Measurements from ENCODE around the gene ETS1.

ETS1 gene

DNA sequence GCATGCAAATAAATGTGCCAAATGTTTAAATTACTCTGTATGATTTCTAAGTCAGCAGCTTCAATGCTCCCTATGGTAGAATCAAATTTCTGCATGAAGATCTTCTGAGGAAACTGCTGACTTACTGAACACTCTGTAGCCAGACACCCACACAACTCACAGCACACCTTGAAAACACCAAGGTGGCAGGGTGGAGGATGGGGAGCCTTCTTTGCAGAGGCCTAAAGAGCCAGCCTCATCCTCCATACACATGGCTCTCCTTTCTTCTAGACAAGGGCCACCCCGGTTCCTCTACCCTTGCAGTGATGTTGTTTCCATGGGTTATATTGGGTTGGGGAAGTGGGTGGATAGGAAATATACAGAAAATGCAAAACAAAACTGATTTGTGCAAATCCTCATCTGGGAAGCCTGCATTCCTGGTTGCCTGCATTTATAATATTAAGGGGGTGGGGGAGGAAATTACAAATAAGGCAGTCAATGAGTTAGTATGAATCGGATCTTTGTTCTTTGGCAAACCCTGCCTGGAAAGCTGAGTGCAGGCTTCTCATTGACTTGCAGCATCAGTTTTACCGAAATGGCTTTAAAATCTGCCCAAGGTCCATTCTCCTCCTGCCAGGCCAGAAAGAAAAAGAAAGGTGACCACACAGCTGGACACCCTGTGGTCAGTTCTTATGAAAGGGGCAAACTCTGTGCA is 15.8 kb upstream of the ETS1 start:
- no peak overlapping the region for H3K4me3 ChIP-seq (ENCODE audit: low read length)
- H3K4me1 ChIP-seq (ENCODE audit: insufficient read depth, low read length) = peaks cover 7% of the 10 kb centered on the region; the same call in 1 of the 2 replicates
- no peak overlapping the region for H3K9ac ChIP-seq (ENCODE audit: low read depth, low read length)
- H3K27me3 ChIP-seq (ENCODE audit: insufficient read depth, low read length) = 0 out of 2 replicates have a peak, but pooled peaks cover 2% of the 10 kb centered on the region
- WGBS = 92% methylated on average over 3 of the region's 3 CpGs
- H3K9me3 ChIP-seq (ENCODE audit: insufficient read depth, low read depth, low read length) = no peaks in the 10 kb centered on the region
- no peak overlapping the region for H3K27ac ChIP-seq (ENCODE audit: low read depth, low read length)
- H3K36me3 ChIP-seq (ENCODE audit: insufficient read depth, low read length) = no peaks in the 10 kb centered on the region

DNA sequence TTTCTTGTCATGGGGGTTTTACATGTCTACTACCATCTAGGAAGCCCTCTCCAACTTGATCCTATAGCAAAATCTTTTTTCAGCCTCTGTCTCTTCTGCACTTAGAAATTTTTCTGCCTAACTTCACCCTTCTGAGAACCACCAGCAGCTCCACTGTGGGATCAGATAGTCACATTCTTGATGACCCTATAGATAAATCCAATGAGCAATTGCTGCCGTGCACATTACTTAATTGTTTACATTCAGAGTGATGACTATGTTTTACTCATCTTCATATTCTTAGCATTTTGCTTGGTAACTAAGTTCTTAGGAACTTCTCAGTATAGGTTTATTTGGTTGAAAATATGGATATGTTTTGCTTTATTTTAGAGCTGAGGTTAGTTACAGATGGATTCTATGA is 12.4 kb upstream of the ETS1 start:
- Histone ChIP-seq H3K9ac (ENCODE audit: low read depth, low read length) (no peak overlapping the region), H3K4me3 (ENCODE audit: low read length) (no peak overlapping the region)
- 100% methylated on average over 1 of the region's 1 CpG for WGBS

DNA sequence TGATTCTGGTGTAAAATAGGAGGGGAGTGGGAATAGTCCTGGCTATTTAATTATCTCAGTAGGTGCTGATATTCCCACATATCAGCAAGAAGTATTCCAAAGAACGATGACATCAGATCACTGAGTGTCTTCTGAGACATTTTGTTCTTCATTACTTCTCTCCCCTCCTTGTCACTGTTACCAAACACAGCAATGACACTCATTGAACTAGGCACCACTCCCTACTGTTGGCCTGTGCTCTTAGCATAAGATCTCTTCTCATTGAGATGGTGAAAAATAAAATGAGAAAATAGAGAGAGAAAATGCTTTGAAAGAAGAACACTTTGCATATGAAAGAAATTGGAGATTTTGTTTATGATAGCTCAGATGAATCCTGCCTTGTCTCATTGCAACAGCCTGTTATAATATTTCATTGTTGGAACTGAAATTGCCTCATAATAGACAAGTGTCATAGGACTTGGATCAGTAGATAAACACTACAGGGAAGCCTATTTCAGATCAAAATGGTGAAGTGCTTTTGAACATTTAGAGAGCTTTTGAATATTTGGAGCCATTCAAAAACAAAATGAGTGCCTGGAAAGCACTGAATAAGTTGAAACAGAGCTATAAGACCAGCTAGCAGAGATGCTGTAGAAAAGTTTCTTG is 11.3 kb upstream of the ETS1 start:
- H3K36me3 ChIP-seq (ENCODE audit: insufficient read depth, low read length) = no peaks in the 10 kb centered on the region
- no peak overlapping the region for H3K9ac ChIP-seq (ENCODE audit: low read depth, low read length)
- H3K4me1 ChIP-seq (ENCODE audit: insufficient read depth, low read length) = peaks cover 31% of the 10 kb centered on the region
- H3K27ac ChIP-seq (ENCODE audit: low read depth, low read length) = no peak overlapping the region
- 76% methylated on average over 1 of the region's 1 CpG for WGBS
- no peaks in the 10 kb centered on the region for H3K27me3 ChIP-seq (ENCODE audit: insufficient read depth, low read length)
- H3K9me3 ChIP-seq (ENCODE audit: insufficient read depth, low read depth, low read length) = no peaks in the 10 kb centered on the region
- H3K4me3 ChIP-seq (ENCODE audit: low read length) = no peak overlapping the region

More for the DNA sequence above, 12.4 kb upstream of the ETS1 start:
- H3K27ac ChIP-seq (ENCODE audit: low read depth, low read length) = no peak overlapping the region
- H3K36me3 ChIP-seq (ENCODE audit: insufficient read depth, low read length) = no peaks in the 10 kb centered on the region
- no peaks in the 10 kb centered on the region for H3K27me3 ChIP-seq (ENCODE audit: insufficient read depth, low read length)
- H3K9me3 ChIP-seq (ENCODE audit: insufficient read depth, low read depth, low read length) = no peaks in the 10 kb centered on the region
- peaks cover 22% of the 10 kb centered on the region for H3K4me1 ChIP-seq (ENCODE audit: insufficient read depth, low read length)

DNA sequence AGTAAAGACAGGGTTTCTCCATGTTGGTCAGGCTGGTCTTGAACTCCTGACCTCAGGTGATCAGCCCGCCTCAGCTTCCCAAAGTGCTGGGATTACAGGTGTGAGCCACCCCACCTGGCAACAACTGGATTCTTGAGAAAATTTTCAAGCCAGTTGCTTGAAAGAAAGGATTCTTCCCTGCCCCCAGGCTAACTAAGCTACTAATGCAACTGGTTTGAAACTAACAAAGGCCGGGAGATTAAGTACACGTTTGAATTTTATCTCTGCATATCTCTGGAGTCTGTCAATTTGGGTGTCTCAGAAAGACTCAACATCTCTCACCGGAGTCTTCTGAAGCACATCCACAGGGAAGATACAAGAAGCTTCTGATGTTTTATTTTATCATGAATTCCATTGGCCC is 10.7 kb upstream of the ETS1 start:
- H3K36me3 ChIP-seq (ENCODE audit: insufficient read depth, low read length) = no peaks in the 10 kb centered on the region
- H3K27ac ChIP-seq (ENCODE audit: low read depth, low read length) = no peak overlapping the region
- 69% methylated on average over 4 of the region's 4 CpGs for WGBS
- no peaks in the 10 kb centered on the region for H3K27me3 ChIP-seq (ENCODE audit: insufficient read depth, low read length)
- no peak overlapping the region for H3K4me3 ChIP-seq (ENCODE audit: low read length)
- H3K9ac ChIP-seq (ENCODE audit: low read depth, low read length) = no peak overlapping the region
- peaks cover 36% of the 10 kb centered on the region for H3K4me1 ChIP-seq (ENCODE audit: insufficient read depth, low read length)
- H3K9me3 ChIP-seq (ENCODE audit: insufficient read depth, low read depth, low read length) = no peaks in the 10 kb centered on the region

DNA sequence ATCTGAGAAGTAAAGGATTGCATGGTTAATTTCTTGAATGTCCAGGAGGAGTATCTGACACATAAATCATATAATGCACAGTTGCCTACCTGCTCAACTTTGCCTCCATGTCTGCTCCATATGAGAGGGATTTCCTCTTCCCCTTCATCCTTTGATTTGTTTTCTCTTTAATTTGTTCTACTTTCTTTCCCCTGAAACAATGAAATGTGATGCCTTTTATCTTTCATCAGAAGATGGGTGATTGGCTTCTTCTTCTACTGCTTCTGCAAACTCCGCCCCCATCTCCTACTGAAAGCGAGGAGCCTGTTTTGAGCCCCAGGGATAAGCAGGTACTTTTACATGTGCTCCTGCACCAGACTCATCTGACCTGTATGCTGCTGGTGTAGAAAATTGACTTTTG is 9.9 kb upstream of the ETS1 start:
- no peak overlapping the region for H3K27ac ChIP-seq (ENCODE audit: low read depth, low read length)

DNA sequence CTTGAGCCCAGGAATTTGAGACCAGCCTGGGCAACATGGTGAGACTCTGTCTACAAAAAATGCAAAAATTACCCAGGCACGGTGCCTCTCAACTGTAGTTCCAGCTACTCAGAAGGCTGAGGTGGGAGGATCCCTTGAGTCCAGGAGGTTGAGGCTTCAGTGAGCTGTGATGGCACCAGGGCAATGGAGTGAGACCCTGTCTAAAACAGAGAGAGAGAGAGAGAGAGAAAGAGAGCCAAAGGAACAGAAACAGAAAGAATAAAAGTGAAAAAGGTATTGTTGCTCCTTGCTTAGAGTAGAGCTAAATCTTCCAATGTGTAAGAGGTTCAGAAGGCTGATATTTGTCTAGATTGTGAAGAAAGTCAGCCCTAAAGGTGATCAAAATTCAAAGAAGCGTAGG is 8.9 kb upstream of the ETS1 start:
- H3K9me3 ChIP-seq (ENCODE audit: insufficient read depth, low read depth, low read length) = no peaks in the 10 kb centered on the region
- H3K27ac ChIP-seq (ENCODE audit: low read depth, low read length) = no peak overlapping the region
- H3K27me3 ChIP-seq (ENCODE audit: insufficient read depth, low read length) = 0 out of 2 replicates have a peak, but pooled peaks cover under 1% of the 10 kb centered on the region
- peaks cover 48% of the 10 kb centered on the region for H3K4me1 ChIP-seq (ENCODE audit: insufficient read depth, low read length)
- no peaks in the 10 kb centered on the region for H3K36me3 ChIP-seq (ENCODE audit: insufficient read depth, low read length)
- H3K9ac ChIP-seq (ENCODE audit: low read depth, low read length) = no peak overlapping the region
- whole genome bisulfite sequencing = 67% methylated on average over 1 of the region's 2 CpGs
- H3K4me3 ChIP-seq (ENCODE audit: low read length) = no peak overlapping the region

More for the DNA sequence above, 9.9 kb upstream of the ETS1 start:
- peaks cover 45% of the 10 kb centered on the region for H3K4me1 ChIP-seq (ENCODE audit: insufficient read depth, low read length)
- 70% methylated on average over 2 of the region's 2 CpGs for WGBS
- H3K9me3 ChIP-seq (ENCODE audit: insufficient read depth, low read depth, low read length) = no peaks in the 10 kb centered on the region
- no peaks in the 10 kb centered on the region for H3K36me3 ChIP-seq (ENCODE audit: insufficient read depth, low read length)
- no peaks in the 10 kb centered on the region for H3K27me3 ChIP-seq (ENCODE audit: insufficient read depth, low read length)
- no peak overlapping the region for H3K9ac ChIP-seq (ENCODE audit: low read depth, low read length)
- H3K4me3 ChIP-seq (ENCODE audit: low read length) = no peak overlapping the region

DNA sequence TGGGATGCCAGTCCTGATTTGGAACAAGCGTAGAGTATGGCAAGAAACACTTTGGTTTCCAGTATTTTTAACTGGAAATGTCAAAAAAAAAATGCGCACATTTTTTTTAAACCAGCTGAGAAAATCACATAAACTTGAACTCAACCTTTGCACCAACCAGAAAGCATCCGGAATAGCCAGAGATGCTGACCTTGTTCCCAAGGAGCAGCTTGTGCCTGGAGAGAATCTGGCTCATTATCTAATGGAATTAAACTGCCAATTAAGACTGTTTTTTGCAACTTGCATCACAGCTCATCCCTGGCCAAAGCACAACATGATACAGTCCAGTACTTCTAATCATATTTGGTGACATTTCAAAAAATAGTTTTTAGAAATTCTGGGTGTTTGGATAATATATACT is 8.4 kb upstream of the ETS1 start:
- Histone ChIP-seq H3K4me3 (ENCODE audit: low read length) (no peak overlapping the region), H3K9me3 (ENCODE audit: insufficient read depth, low read depth, low read length) (no peaks in the 10 kb centered on the region), H3K27me3 (ENCODE audit: insufficient read depth, low read length) (peaks cover 4% of the 10 kb centered on the region; the same call in 1 of the 2 replicates), H3K27ac (ENCODE audit: low read depth, low read length) (no peak overlapping the region), H3K4me1 (ENCODE audit: insufficient read depth, low read length) (peaks cover 48% of the 10 kb centered on the region), H3K9ac (ENCODE audit: low read depth, low read length) (no peak overlapping the region), H3K36me3 (ENCODE audit: insufficient read depth, low read length) (no peaks in the 10 kb centered on the region)
- 97% methylated on average over 3 of the region's 3 CpGs for WGBS

DNA sequence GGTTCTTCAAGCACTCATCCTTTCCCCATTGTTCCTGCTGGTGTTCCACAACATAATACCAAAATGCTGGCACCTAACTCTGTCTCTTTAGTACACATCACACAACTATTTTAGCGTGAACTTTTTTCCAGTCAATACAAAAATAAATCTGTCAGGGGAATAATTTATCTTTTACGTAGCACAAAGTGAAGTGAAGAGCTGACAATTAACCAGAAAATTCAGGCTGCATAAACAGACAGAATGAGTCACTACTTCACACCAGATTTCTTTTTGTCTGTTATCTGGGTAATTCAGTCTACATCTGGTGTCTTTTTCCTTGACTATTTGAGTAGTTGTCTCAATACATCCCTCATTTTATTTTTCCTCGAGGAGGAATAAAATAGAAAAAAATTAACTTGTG is 7.9 kb upstream of the ETS1 start:
- Histone ChIP-seq H3K27ac (ENCODE audit: low read depth, low read length) (no peak overlapping the region), H3K27me3 (ENCODE audit: insufficient read depth, low read length) (peaks cover 5% of the 10 kb centered on the region; the same call in 1 of the 2 replicates), H3K9me3 (ENCODE audit: insufficient read depth, low read depth, low read length) (no peaks in the 10 kb centered on the region), H3K36me3 (ENCODE audit: insufficient read depth, low read length) (no peaks in the 10 kb centered on the region), H3K4me3 (ENCODE audit: low read length) (no peak overlapping the region), H3K9ac (ENCODE audit: low read depth, low read length) (no peak overlapping the region), H3K4me1 (ENCODE audit: insufficient read depth, low read length) (peaks cover 48% of the 10 kb centered on the region)
- 94% methylated on average over 2 of the region's 3 CpGs for WGBS

DNA sequence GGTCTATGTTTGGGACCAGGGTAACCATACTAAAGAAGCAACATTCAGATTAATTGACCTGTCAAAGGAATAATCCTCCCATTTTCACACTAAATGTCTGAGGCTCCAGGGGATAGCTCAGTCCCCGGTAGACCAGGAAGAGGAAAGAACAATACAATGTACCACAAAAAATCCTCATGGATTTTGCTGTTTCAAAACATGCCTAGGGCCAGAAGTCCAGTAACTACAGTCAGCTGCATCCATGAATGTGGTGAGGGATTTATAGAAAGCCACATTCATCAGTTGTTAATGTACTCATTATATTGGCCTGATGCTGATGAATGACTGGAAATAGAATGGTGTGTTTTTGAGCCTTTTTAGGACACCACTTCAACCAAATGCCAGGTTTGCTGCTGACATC is 6.9 kb upstream of the ETS1 start:
- no peak overlapping the region for H3K27ac ChIP-seq (ENCODE audit: low read depth, low read length)
- H3K4me1 ChIP-seq (ENCODE audit: insufficient read depth, low read length) = peaks cover 48% of the 10 kb centered on the region
- no peak overlapping the region for H3K9ac ChIP-seq (ENCODE audit: low read depth, low read length)
- 87% methylated on average over 1 of the region's 1 CpG for WGBS
- H3K27me3 ChIP-seq (ENCODE audit: insufficient read depth, low read length) = peaks cover 5% of the 10 kb centered on the region; the same call in 1 of the 2 replicates
- no peaks in the 10 kb centered on the region for H3K9me3 ChIP-seq (ENCODE audit: insufficient read depth, low read depth, low read length)
- no peaks in the 10 kb centered on the region for H3K36me3 ChIP-seq (ENCODE audit: insufficient read depth, low read length)
- H3K4me3 ChIP-seq (ENCODE audit: low read length) = no peak overlapping the region

DNA sequence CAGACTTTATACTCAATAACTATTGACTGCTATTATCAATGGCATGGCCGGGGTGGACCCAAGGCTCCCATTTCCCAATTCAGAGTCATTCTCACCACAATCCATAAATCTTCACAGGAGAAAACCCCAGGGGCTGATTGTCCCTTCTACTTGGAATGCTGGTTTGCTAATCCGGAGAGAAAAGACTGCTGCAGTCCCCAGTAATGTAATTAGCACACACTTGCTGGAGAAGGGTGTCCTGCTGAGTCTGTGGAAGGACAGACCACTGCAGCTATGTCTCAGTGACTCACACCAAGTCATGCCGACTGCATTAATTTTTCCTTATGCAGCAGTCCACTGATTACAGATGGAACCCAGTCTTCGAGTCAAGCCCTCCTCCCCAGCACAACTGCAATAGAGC is 5.9 kb upstream of the ETS1 start:
- whole genome bisulfite sequencing = 14% methylated on average over 4 of the region's 4 CpGs
- peak overlapping the region; percentile 44 for H3K27ac ChIP-seq (ENCODE audit: low read depth, low read length)
- no peak overlapping the region for H3K9ac ChIP-seq (ENCODE audit: low read depth, low read length)
- peaks cover 43% of the 10 kb centered on the region for H3K4me1 ChIP-seq (ENCODE audit: insufficient read depth, low read length)
- H3K27me3 ChIP-seq (ENCODE audit: insufficient read depth, low read length) = peaks cover 5% of the 10 kb centered on the region; the same call in 1 of the 2 replicates
- H3K9me3 ChIP-seq (ENCODE audit: insufficient read depth, low read depth, low read length) = no peaks in the 10 kb centered on the region
- no peak overlapping the region for H3K4me3 ChIP-seq (ENCODE audit: low read length)
- no peaks in the 10 kb centered on the region for H3K36me3 ChIP-seq (ENCODE audit: insufficient read depth, low read length)

DNA sequence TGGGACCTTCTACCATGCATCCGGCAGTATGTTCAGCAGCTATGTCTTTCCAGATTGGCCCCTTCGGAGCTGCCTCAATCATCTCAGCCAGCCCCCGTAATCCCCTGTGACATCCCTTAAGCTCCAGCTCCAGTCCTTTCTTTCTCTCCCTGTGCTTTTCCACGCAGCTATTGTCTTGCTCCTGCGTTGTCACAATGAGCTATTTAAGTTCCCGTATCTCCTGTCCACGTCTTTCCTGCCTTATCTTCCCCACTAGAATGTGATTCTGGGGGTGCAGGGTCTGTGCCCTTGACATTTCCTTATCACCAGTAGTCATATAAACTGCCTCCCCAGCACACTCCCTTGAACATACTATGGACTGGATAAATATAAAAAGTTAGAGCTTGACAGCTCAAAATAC is 5.1 kb upstream of the ETS1 start:
- 56% methylated on average over 7 of the region's 7 CpGs for WGBS
- Histone ChIP-seq H3K36me3 (ENCODE audit: insufficient read depth, low read length) (no peaks in the 10 kb centered on the region), H3K4me1 (ENCODE audit: insufficient read depth, low read length) (peaks cover 43% of the 10 kb centered on the region), H3K4me3 (ENCODE audit: low read length) (no peak overlapping the region), H3K27me3 (ENCODE audit: insufficient read depth, low read length) (peaks cover 5% of the 10 kb centered on the region; the same call in 1 of the 2 replicates), H3K9ac (ENCODE audit: low read depth, low read length) (no peak overlapping the region), H3K27ac (ENCODE audit: low read depth, low read length) (peak overlapping the region; percentile 44), H3K9me3 (ENCODE audit: insufficient read depth, low read depth, low read length) (no peaks in the 10 kb centered on the region)
